ENCODE results near the gene CARD19. TPM values are rescaled to one million over a fixed set of nuclear protein-coding genes. Genes with fewer than 3 reads are reported as not detected.

Gene CARD19
- total and polyA plus RNA-seq, 2 of the 8 experiments (the other 6 are each of a cell fraction or from before 2014, with no cell fraction given): 21.2 to 112 TPM

- Histone ChIP-seq H3K9ac (replicated peaks in 1 of 4; ENCODE audit: extremely low read depth in 1 of 4, low read depth in 3 of 4, low read length in 3 of 4) (no peak overlapping the region), H3K4me1 (replicated peaks in 1 of 4; ENCODE audit: control insufficient read depth in 3 of 4, insufficient read depth in 4 of 4, low read length in 3 of 4) (peaks cover 0 to 17% (median 10%) of the 10 kb centered on the region in 4 experiments; a peak in 6 of 7 replicates), H4K5ac (ENCODE audit: insufficient read length, low read depth, low read length) (no peak overlapping the region), H3K18ac (ENCODE audit: extremely low read depth, low read length) (no peak overlapping the region), H3K27ac (ENCODE audit: low read depth, low read length) (no peak overlapping the region), H3K14ac (ENCODE audit: insufficient read length) (no peak overlapping the region), H4K8ac (ENCODE audit: extremely low read depth, insufficient read depth, low read length) (no peak overlapping the region), H3K36me3 (ENCODE audit: control insufficient read depth in 2 of 4, insufficient read depth in 4 of 4, low read length in 3 of 4) (no peaks in the 10 kb centered on the region; a peak in 2 of 8 replicates), H2AFZ (ENCODE audit: low read length) (no peak overlapping the region), H3K56ac (replicated peaks; ENCODE audit: insufficient read length, low read depth, low read length) (no peak overlapping the region), H2BK120ac (replicated peaks; ENCODE audit: low read depth, low read length) (no peak overlapping the region), H3K9me3 (ENCODE audit: insufficient read depth in 2 of 2, low read depth in 1 of 2, low read length in 1 of 2) (no peaks in the 10 kb centered on the region), H3K23me2 (ENCODE audit: low read depth, low read length) (peaks cover 3% of the 10 kb centered on the region; the same call in 1 of the 2 replicates), H3K79me2 (ENCODE audit: control insufficient read depth in 1 of 2, insufficient read depth in 2 of 2, low read length in 2 of 2) (no peaks in the 10 kb centered on the region), H3K79me1 (ENCODE audit: low read depth, low read length) (no peaks in the 10 kb centered on the region), H2AK5ac (ENCODE audit: low read depth, low read length) (no peak overlapping the region), H3K4me3 (ENCODE audit: extremely low read depth in 1 of 4, insufficient read depth in 2 of 4, low read depth in 3 of 4, low read length in 4 of 4) (no peak overlapping the region), H2BK5ac (ENCODE audit: low read depth, low read length) (no peak overlapping the region), H2BK15ac (ENCODE audit: low read length) (no peak overlapping the region), H4K91ac (replicated peaks; ENCODE audit: insufficient read length, low read length) (no peak overlapping the region), H2BK20ac (ENCODE audit: low read length) (no peak overlapping the region), H3K27me3 (replicated peaks in 1 of 4; ENCODE audit: control insufficient read depth in 3 of 4, extremely low read depth in 1 of 4, insufficient read depth in 3 of 4, low read length in 3 of 4) (no peaks in the 10 kb centered on the region), H3K23ac (ENCODE audit: insufficient read length) (no peak overlapping the region), H4K20me1 (replicated peaks in 1 of 2; ENCODE audit: control insufficient read depth in 1 of 2, insufficient read depth in 2 of 2, low read length in 2 of 2) (peaks cover 0 to 6% of the 10 kb centered on the region in 2 experiments), H3K4ac (replicated peaks; ENCODE audit: insufficient read length, low read depth, low read length) (no peak overlapping the region), H3K4me2 (ENCODE audit: insufficient read depth in 1 of 2, low read depth in 2 of 2, low read length in 2 of 2) (no peak overlapping the region), H2BK12ac (ENCODE audit: low read depth, low read length) (no peak overlapping the region)
- POLR2A ChIA-PET (ENCODE audit: partially characterized antibody): interaction anchor here (2.0 kb wide), 1 partner anchor 18 kb away, joined by 9 read pairs; the partner anchor contains the start of gene NINJ1
- CTCF ChIA-PET (ENCODE audit: partially characterized antibody): interaction anchor here (0.7 to 8.5 kb wide), 5 partner anchors 8 to 48 kb away, joined by 3 to 96 read pairs (median 4); no protein-coding TSS in a partner anchor
- TF ChIP-seq CHD2 (IDR thresholded peaks at IDR 0.05; ENCODE audit: low read length) (no peak), TBP (IDR thresholded peaks at IDR 0.05; ENCODE audit: low read depth, low read length) (no peak), EP300 (IDR thresholded peaks at IDR 0.05; ENCODE audit: borderline replicate concordance in 1 of 2, low read depth in 2 of 2, low read length in 2 of 2) (no peak), GABPA (IDR thresholded peaks at IDR 0.05; ENCODE audit: borderline replicate concordance, insufficient read depth, low read length) (no peak), CBX8 (IDR thresholded peaks at IDR 0.05; ENCODE audit: borderline replicate concordance, low read depth, low read length) (no peak), ATF2 (IDR thresholded peaks at IDR 0.05; ENCODE audit: low read length) (no peak)
- no peak for FAIRE-seq
- WGBS, 2 experiments (ENCODE audit: extremely low coverage in 1 of 2, insufficient coverage in 1 of 2, insufficient read length in 1 of 2, insufficient replicate concordance in 2 of 2, low coverage in 1 of 2, low lambda C conversion rate in 2 of 2, missing lambda C conversion rate in 1 of 2): 86% methylated on average over 1 of the region's 3 CpGs; no CpG with 5 or more reads in 1 of the 2 experiments
- no peak for DNase-seq (ENCODE audit: low read depth in 1 of 2, low spot score in 2 of 2)
Observed at GRCh38 chr9:93115486-93116071, 19.6 kb downstream of the CARD19 start.

Measured in H1 (cell line).